Astrocyte (in vitro differentiated cells and primary cell): ENCODE measurements around the gene PPP1R15A.

Experiments
- CTCF ChIP-seq: IDR thresholded peaks from 2 replicates; pipeline ENCODE4 v1.5.1; 2011; ENCODE audit warnings: low read depth, mild to moderate bottlenecking, inconsistent platforms, low read length, moderate library complexity; ENCODE audit not compliant: insufficient read depth
- EZH2 ChIP-seq: IDR thresholded peaks from 2 replicates; pipeline ENCODE4 v1.6.1; 2012; ENCODE audit warnings: mild to moderate bottlenecking, low read length, inconsistent platforms; ENCODE audit not compliant: insufficient read depth

- TF ChIP-seq EZH2: no peak
- TF ChIP-seq CTCF: no peak
Observed at GRCh38 chr19:48925240-48925843, 53.1 kb downstream of the PPP1R15A start.
